Skeletal muscle tissue (tissue), 4 donors: ENCODE results near the gene AGBL1. TPM values are rescaled to one million over a fixed set of nuclear protein-coding genes. Genes with fewer than 3 reads are reported as not detected.

ENCODE experiments used
- H3K27ac ChIP-seq: one replicate; pipeline ENCODE4 v1.7.0; 2013; ENCODE audit warnings: mild to moderate bottlenecking, low read depth, low read length, inconsistent platforms
- H3K27me3 ChIP-seq, 3 donors: one replicate each; pipeline ENCODE4 v1.7.0; 2013; ENCODE audit warnings: low read length in 3 of 3; ENCODE audit not compliant: control insufficient read depth in 3 of 3, insufficient read depth in 3 of 3
- H3K36me3 ChIP-seq, 3 donors: one replicate each; pipeline ENCODE4 v1.7.0; 2013; ENCODE audit warnings: low read length in 3 of 3; ENCODE audit not compliant: control insufficient read depth in 3 of 3, insufficient read depth in 3 of 3
- H3K4me1 ChIP-seq, 3 donors: one replicate each; pipeline ENCODE4 v1.7.0; 2013; ENCODE audit warnings: low read length in 3 of 3, mild to moderate bottlenecking in 3 of 3; ENCODE audit not compliant: control insufficient read depth in 3 of 3, insufficient read depth in 3 of 3
- H3K4me3 ChIP-seq, 3 donors: one replicate each; pipeline ENCODE4 v1.7.0; 2013; ENCODE audit warnings: low read length in 3 of 3
- H3K9ac ChIP-seq, 3 donors: one replicate each; pipeline ENCODE4 v1.7.0; 2013; ENCODE audit warnings: low read length in 3 of 3, mild to moderate bottlenecking in 3 of 3, moderate library complexity in 2 of 3, low read depth in 1 of 3
- H3K9me3 ChIP-seq, 3 donors: one replicate each; pipeline ENCODE4 v1.7.0; 2013; ENCODE audit warnings: low read length in 3 of 3; ENCODE audit not compliant: control insufficient read depth in 3 of 3
- total RNA-seq: library from RNA; depleted of rRNA; stranded (reverse); fragments of >200 nt; gene quantifications from one replicate; pipeline ENCODE4 v1.2.3, GENCODE V29; 2014
- donor health status: Osteomylitis.

AGBL1 gene
- total RNA-seq, 1 donor from 2014 or later, result 31.3 TPM

DNA sequence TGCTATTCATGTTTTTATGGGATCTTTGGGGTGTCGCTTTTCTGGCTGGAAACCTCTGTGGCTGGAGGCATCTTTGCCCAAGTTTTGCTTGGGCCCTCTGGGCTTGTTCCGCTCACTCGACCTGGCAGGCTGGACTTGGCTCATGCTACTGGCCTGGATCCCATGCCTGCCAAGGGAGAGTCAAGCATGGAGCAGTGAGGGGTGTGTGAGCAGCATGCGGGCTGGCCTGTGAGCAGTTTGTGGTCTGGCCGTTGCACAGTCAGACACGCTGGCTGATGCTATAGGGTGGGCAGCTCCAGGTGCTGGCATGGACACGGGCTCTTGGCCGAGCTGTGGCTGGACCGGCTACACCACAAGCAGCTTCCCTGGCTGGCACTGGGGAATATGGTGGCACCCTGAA is 491.1 kb downstream of the AGBL1 start:
- Histone ChIP-seq H3K9me3 (no peaks in the 10 kb centered on the region), H3K27ac (no peak overlapping the region), H3K4me3 (no peak overlapping the region), H3K4me1 (peaks cover 0 to 6% (median 0%) of the 10 kb centered on the region in 3 donors), H3K27me3 (no peaks in the 10 kb centered on the region), H3K9ac (no peak overlapping the region), H3K36me3 (no peaks in the 10 kb centered on the region)

DNA sequence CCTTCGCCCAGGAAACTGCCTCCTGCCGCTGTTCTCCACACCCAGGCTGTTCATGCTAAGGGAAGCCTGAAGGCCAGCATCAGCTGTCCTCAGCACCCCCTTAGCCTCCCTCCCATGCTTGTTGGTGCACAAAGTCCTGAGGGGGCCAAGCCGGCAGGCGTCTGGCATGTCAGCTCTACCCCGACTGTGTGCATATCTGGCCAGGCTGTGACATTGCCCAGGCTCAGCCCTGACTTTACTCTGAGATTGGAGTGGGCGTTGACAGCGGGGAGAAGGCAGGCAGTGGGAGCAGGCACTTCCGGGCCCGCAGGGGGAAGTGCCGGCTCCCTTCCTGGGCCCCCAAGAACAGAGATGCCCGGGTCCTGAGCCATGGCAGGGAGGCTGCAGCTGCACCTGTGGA is 492.2 kb downstream of the AGBL1 start:
- no peaks in the 10 kb centered on the region for H3K27me3 ChIP-seq
- H3K27ac ChIP-seq, result no peak overlapping the region
- no peaks in the 10 kb centered on the region for H3K9me3 ChIP-seq
- no peak overlapping the region for H3K4me3 ChIP-seq
- no peaks in the 10 kb centered on the region for H3K36me3 ChIP-seq
- peaks cover 0 to 6% (median 0%) of the 10 kb centered on the region in 3 donors for H3K4me1 ChIP-seq
- no peak overlapping the region for H3K9ac ChIP-seq

DNA sequence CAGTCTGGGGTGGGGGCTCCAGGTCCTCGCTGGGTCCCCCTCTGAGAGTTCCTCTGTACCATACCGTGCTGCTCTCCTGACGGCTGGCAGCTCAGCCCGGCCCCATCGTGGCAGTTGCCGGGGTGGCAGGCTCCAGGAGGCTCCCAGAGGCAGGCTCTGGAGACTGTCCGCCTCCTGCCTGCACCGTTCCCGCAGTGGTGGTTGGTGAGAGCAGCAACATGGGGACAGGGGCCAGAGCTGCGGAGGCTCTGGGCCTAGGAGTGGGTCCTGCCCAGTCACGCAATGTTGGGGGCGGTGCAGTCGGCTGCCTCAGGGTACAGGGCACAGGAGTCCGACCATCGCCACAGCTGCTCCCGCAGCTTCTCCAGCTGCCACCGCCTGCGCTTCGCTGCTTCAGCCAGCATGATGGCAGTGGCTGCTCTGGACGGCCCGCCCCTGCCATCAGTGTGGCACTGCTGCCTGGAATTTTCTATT is 492.7 kb downstream of the AGBL1 start:
- H3K9me3 ChIP-seq, result no peaks in the 10 kb centered on the region
- H3K4me3 ChIP-seq, result no peak overlapping the region
- peaks cover 0 to 6% (median 0%) of the 10 kb centered on the region in 3 donors for H3K4me1 ChIP-seq
- no peak overlapping the region for H3K9ac ChIP-seq
- H3K36me3 ChIP-seq, result no peaks in the 10 kb centered on the region
- no peak overlapping the region for H3K27ac ChIP-seq
- H3K27me3 ChIP-seq, result no peaks in the 10 kb centered on the region

DNA sequence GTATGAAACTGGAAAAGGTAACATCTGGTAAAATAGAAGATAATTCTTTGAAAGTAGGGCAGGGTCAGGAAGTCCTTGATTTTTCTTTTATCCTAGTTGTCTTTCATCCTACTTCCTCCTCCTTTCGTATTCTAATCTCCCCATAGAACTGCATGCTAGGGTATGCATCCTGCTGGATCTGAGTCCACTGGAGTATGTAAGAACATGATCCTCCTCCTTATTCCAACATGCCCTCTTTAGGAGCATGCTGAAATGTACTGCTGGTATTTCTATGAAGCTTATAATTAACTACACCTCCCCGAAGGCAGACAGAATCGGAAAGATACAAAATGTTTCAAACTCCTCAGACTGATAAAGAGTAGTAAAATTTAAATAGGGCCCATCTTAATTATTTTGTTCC is 493.8 kb downstream of the AGBL1 start:
- H3K27ac ChIP-seq, result no peak overlapping the region
- H3K4me1 ChIP-seq, result peaks cover 0 to 6% (median 0%) of the 10 kb centered on the region in 3 donors
- H3K36me3 ChIP-seq, result no peaks in the 10 kb centered on the region
- H3K4me3 ChIP-seq, result no peak overlapping the region
- no peak overlapping the region for H3K9ac ChIP-seq
- no peaks in the 10 kb centered on the region for H3K9me3 ChIP-seq
- no peaks in the 10 kb centered on the region for H3K27me3 ChIP-seq

DNA sequence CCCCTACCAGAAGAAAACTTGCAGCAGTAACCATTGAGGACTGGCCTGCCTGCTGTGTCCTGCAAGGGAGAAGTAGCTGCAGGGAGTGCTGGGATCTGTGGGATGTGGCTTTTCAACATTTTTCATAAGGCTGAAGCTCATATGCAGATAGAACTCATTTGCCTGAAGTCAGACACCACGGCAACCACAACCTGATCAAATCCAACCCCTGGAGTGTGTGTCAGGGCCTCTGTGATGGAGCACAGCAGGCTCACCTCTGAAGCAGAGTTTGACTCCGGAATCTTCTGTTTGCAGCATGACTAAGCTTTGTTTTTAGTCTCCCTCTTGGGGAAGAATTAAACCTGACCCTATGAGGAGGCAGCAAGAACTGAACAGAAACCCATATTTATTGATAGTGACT is 508.7 kb downstream of the AGBL1 start:
- Histone ChIP-seq H3K9ac (no peak overlapping the region), H3K27ac (no peak overlapping the region), H3K9me3 (no peaks in the 10 kb centered on the region), H3K4me3 (no peak overlapping the region), H3K4me1 (peaks cover 0 to 6% (median 0%) of the 10 kb centered on the region in 3 donors), H3K36me3 (no peaks in the 10 kb centered on the region), H3K27me3 (no peaks in the 10 kb centered on the region)

DNA sequence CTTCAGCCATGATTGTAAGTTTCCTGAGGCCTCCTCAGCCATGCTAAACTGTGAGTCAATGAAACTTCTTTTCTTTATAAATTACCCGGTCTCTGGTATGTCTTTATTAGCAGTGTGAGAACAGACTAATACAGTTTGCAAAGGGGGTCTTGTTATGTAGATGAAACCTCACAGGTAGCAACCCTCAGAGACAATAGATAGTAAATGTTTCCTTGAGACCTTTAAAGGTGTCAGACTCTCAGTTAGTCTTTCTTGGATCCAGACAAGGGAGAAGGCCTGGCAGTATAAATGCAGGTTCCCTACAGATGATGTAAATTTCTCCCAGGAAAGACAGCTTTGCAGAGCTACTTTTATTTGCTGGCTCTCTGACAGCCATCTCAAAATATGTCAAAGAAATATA is 510.8 kb downstream of the AGBL1 start:
- Histone ChIP-seq H3K9me3 (no peaks in the 10 kb centered on the region), H3K27me3 (no peaks in the 10 kb centered on the region), H3K36me3 (no peaks in the 10 kb centered on the region), H3K4me1 (peaks cover 0 to 6% (median 0%) of the 10 kb centered on the region in 3 donors), H3K9ac (no peak overlapping the region), H3K27ac (no peak overlapping the region), H3K4me3 (no peak overlapping the region)

DNA sequence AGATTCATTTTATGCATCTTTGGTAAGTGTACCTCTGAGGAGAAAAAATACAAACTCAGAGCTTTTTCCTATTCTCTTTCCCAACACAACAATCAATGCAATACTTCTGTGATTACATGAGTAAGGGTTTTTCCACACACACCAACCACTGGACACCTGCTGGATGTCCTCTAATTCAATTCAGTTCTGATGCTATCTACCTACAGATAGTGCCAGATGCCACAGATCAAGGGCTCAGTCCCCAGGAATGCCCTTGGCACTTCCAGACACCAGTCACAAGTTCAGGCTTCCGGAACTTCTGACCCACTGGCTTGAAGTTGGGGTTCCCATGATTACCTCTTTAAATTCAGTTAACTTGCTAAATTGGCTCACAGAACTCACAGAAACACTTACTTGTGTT is 511.5 kb downstream of the AGBL1 start:
- H3K9me3 ChIP-seq, result no peaks in the 10 kb centered on the region
- peaks cover 0 to 6% (median 0%) of the 10 kb centered on the region in 3 donors for H3K4me1 ChIP-seq
- no peaks in the 10 kb centered on the region for H3K36me3 ChIP-seq
- H3K4me3 ChIP-seq, result no peak overlapping the region
- no peak overlapping the region for H3K9ac ChIP-seq
- H3K27me3 ChIP-seq, result no peaks in the 10 kb centered on the region
- no peak overlapping the region for H3K27ac ChIP-seq

DNA sequence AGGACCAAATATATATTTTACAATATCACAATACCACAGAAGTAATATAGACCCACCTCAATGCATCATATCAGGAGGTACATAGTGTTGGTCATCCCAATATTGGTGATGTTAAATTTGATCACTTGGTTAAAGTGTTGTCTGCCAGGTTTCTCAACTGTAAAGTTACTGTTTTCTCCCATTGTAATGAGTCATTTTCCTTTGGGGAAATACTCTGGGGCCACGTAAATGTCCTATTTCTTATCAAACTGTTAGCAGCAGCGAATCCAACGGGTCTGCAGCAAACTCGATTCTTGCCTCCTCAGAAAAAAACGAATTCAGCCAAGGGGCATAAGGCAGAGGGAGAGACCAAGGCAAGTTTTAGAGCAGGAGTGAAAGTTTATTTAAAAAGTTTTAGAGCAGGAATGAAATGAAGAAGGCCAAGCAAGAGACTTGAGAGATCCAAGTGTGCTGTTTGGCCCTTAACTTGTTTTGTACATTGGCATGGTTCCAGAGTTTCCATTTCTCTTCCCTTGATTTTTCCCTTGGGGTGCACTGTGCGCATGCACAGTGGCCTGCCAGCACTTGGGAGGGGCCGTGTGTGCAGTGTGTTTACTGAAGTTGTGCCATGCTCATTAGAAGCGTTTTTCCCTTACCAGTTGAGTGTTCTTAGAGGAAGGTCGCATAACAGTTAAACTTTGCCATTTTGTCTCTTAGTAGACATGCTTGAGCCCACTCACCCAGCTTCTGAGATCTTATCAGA is 512.5 kb downstream of the AGBL1 start:
- H3K27ac ChIP-seq, result no peak overlapping the region
- H3K4me1 ChIP-seq, result peaks cover 0 to 6% (median 0%) of the 10 kb centered on the region in 3 donors
- no peak overlapping the region for H3K9ac ChIP-seq
- no peaks in the 10 kb centered on the region for H3K27me3 ChIP-seq
- H3K9me3 ChIP-seq, result no peaks in the 10 kb centered on the region
- no peaks in the 10 kb centered on the region for H3K36me3 ChIP-seq
- H3K4me3 ChIP-seq, result peak overlapping the region in 1 of 3 donors; percentile 10

DNA sequence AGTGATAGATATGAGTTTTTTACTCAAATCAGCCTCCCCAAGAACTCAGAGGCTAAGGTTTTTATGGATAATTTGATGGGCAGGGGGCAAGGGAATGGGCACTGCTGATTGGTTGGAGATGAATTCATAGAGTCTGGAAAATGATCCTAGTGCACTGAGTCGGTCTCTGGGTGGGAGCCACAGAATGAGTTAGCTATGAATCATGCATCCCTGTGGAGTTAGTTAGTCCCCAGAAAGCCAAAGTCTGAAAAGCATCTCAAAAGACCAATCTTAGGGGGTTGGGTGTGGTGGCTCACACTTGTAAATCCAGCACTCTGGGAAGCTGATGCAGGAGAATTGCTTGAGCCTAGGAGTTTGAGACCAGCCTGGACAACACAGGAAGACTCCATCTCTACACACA is 516.1 kb downstream of the AGBL1 start:
- Histone ChIP-seq H3K4me3 (no peak overlapping the region), H3K4me1 (peaks cover 0 to 6% (median 0%) of the 10 kb centered on the region in 3 donors), H3K9me3 (no peaks in the 10 kb centered on the region), H3K9ac (no peak overlapping the region), H3K27me3 (no peaks in the 10 kb centered on the region), H3K27ac (no peak overlapping the region), H3K36me3 (no peaks in the 10 kb centered on the region)

DNA sequence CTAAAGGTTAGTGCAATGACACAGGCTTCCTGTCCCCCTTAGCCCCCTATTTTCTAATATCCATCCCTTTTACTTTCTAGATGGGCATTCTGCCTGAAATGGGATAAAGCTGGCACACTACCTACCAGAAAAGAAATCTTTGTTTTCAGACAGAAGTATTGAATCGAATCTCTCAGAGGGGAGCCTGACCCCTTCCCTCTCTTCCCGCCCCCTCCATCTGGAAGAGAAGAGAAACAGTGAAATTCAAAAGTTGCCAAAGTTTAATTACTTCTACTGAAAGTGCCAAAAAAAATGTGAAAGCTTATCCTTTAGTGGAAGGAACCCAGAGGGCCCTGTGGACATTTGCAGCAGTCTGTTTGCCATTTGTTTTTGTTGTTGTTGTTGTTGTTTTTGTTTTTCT is 523.8 kb downstream of the AGBL1 start:
- H3K4me1 ChIP-seq, result peaks cover 4% of the 10 kb centered on the region in 3 donors
- no peak overlapping the region for H3K4me3 ChIP-seq
- H3K27me3 ChIP-seq, result no peaks in the 10 kb centered on the region
- no peaks in the 10 kb centered on the region for H3K9me3 ChIP-seq
- no peaks in the 10 kb centered on the region for H3K36me3 ChIP-seq
- no peak overlapping the region for H3K9ac ChIP-seq
- no peak overlapping the region for H3K27ac ChIP-seq
